ENCODE results near the gene NKIRAS1.

DNA sequence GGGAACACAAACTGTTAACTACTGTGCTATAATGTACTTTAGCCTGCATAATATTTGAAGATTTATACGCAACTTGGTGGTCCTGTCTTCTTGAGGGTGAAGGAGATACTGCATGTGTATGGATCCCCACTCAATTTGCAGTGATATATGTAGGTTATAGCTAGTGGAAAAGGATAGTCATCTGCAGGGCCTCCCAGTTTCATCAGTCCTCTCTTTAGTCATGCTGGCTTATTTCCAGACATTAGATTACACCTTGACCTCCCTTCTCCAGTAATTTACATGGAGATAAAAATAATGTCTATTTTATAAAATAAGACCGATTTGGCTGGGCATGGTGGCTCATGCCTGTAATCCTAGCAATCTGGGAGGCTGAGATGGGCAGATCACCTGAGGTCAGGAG lies 32.0 kb upstream of the NKIRAS1 start:
- TF ChIP-seq POLR2A (IDR thresholded peaks at IDR 0.05; ENCODE audit: low read depth, low read length): no peak
- no peak for TF ChIP-seq TAF1 (IDR thresholded peaks at IDR 0.05; ENCODE audit: low read depth, low read length)
